H9 (cell line): ENCODE results near the gene PARVB. TPM values are rescaled to one million over a fixed set of nuclear protein-coding genes. Genes with fewer than 3 reads are reported as not detected.

Source experiments
- DNase-seq: peaks from one replicate; pipeline ENCODE4 v3.0.0-alpha.2; 2017
- H2AFZ ChIP-seq: one replicate; pipeline ENCODE4 v1.6.1; 2013; ENCODE audit warnings: mild to moderate bottlenecking, low read length, control low read depth, moderate library complexity
- H2AK5ac ChIP-seq: 2 replicates; pipeline ENCODE4 v1.6.1; 2013; ENCODE audit warnings: low read length, control low read depth, mixed read lengths; ENCODE audit not compliant: insufficient read length
- H2BK120ac ChIP-seq: one replicate; pipeline ENCODE4 v1.6.1; 2013; ENCODE audit warnings: low read depth, mild to moderate bottlenecking, low read length, control low read depth, inconsistent platforms; ENCODE audit not compliant: poor library complexity, severe bottlenecking
- H2BK12ac ChIP-seq: 2 replicates; pipeline ENCODE4 v1.6.1; 2013; ENCODE audit warnings: low read length, control low read depth, mixed read lengths, low read depth; ENCODE audit not compliant: insufficient read length
- H2BK15ac ChIP-seq: 2 replicates; pipeline ENCODE4 v1.6.1; 2013; ENCODE audit warnings: low read depth, low read length, control low read depth
- H2BK20ac ChIP-seq: one replicate; pipeline ENCODE4 v1.6.1; 2013; ENCODE audit warnings: low read depth, mild to moderate bottlenecking, low read length, control low read depth, inconsistent platforms; ENCODE audit not compliant: poor library complexity, severe bottlenecking
- H2BK5ac ChIP-seq: 2 replicates; pipeline ENCODE4 v1.6.1; 2013; ENCODE audit warnings: low read length, control low read depth, mixed read lengths; ENCODE audit not compliant: insufficient read length
- H3K14ac ChIP-seq: 2 replicates; pipeline ENCODE4 v1.6.1; 2013; ENCODE audit warnings: low read length, control low read depth; ENCODE audit not compliant: insufficient read depth
- H3K18ac ChIP-seq: 2 replicates; pipeline ENCODE4 v1.6.1; 2013; ENCODE audit warnings: low read depth, mild to moderate bottlenecking, mixed read lengths, low read length, control low read depth; ENCODE audit not compliant: insufficient read length
- H3K23ac ChIP-seq: 2 replicates; pipeline ENCODE4 v1.6.1; 2013; ENCODE audit warnings: low read length, control low read depth, mixed read lengths, low read depth; ENCODE audit not compliant: insufficient read length
- H3K23me2 ChIP-seq: 2 replicates; pipeline ENCODE4 v1.6.1; 2013; ENCODE audit warnings: low read depth, mild to moderate bottlenecking, mixed read lengths, low read length, control low read depth; ENCODE audit not compliant: insufficient read length, poor library complexity, severe bottlenecking
- H3K27ac ChIP-seq: 2 replicates; pipeline ENCODE4 v1.5.1; 2013; ENCODE audit warnings: low read length, control low read depth, mixed read lengths, low read depth; ENCODE audit not compliant: insufficient read length
- H3K27me3 ChIP-seq: 2 replicates; pipeline ENCODE4 v1.6.1; 2013; ENCODE audit warnings: low read length, control low read depth, inconsistent platforms; ENCODE audit not compliant: insufficient read depth
- H3K4ac ChIP-seq: 2 replicates; pipeline ENCODE4 v1.6.1; 2013; ENCODE audit warnings: low read depth, mild to moderate bottlenecking, control low read depth, inconsistent platforms, low read length, moderate library complexity
- H3K4me1 ChIP-seq: 2 replicates; pipeline ENCODE4 v1.6.1; 2013; ENCODE audit warnings: low read length, control low read depth, inconsistent platforms; ENCODE audit not compliant: insufficient read depth
- H3K4me2 ChIP-seq: 2 replicates; pipeline ENCODE4 v1.6.1; 2013; ENCODE audit warnings: low read length, control low read depth, mixed read lengths; ENCODE audit not compliant: insufficient read length, insufficient read depth
- H3K56ac ChIP-seq: 2 replicates; pipeline ENCODE4 v1.6.1; 2013; ENCODE audit warnings: low read depth, mild to moderate bottlenecking, mixed read lengths, low read length, control low read depth; ENCODE audit not compliant: insufficient read length
- H3K79me1 ChIP-seq: 2 replicates; pipeline ENCODE4 v1.6.1; 2013; ENCODE audit warnings: low read depth, mild to moderate bottlenecking, moderate library complexity, low read length, control low read depth, inconsistent platforms; ENCODE audit not compliant: insufficient read depth, poor library complexity, severe bottlenecking
- H3K79me2 ChIP-seq: 2 replicates; pipeline ENCODE4 v1.6.1; 2013; ENCODE audit warnings: low read length, control low read depth, inconsistent platforms; ENCODE audit not compliant: insufficient read depth
- H3K9ac ChIP-seq: 2 replicates; pipeline ENCODE4 v1.6.1; 2013; ENCODE audit warnings: low read length, control low read depth, mixed read lengths; ENCODE audit not compliant: insufficient read length; ENCODE audit errors: extremely low read depth
- H3K9me3 ChIP-seq: one replicate; pipeline ENCODE4 v1.6.1; 2013; ENCODE audit warnings: low read depth, low read length, inconsistent platforms; ENCODE audit not compliant: control insufficient read depth
- H3T11ph ChIP-seq: one replicate; pipeline ENCODE4 v1.6.1; 2013; ENCODE audit warnings: mild to moderate bottlenecking, low read length, control low read depth, inconsistent platforms
- H4K20me1 ChIP-seq: one replicate; pipeline ENCODE4 v1.6.1; 2013; ENCODE audit not compliant: control insufficient read depth, insufficient read length, insufficient read depth
- H4K5ac ChIP-seq: 2 replicates; pipeline ENCODE4 v1.6.1; 2013; ENCODE audit warnings: low read depth, mild to moderate bottlenecking, mixed read lengths, low read length, control low read depth; ENCODE audit not compliant: insufficient read length
- H4K8ac ChIP-seq: replicated peaks from 2 replicates; pipeline ENCODE4 v1.6.1; 2013; ENCODE audit warnings: low read length, control low read depth, mixed read lengths, low read depth; ENCODE audit not compliant: insufficient read length
- H4K91ac ChIP-seq: 2 replicates; pipeline ENCODE4 v1.6.1; 2013; ENCODE audit warnings: low read depth, mild to moderate bottlenecking, moderate library complexity, mixed read lengths, low read length, control low read depth; ENCODE audit not compliant: insufficient read length
- H3K27ac Mint-ChIP-seq, 3 experiments: 2 replicates in 2 of 3; 3 replicates in 1 of 3; pipeline ENCODE4 v1.8.0; 2020 to 2021; ENCODE audit warnings: mixed read lengths in 3 of 3, mild to moderate bottlenecking in 1 of 3, moderate library complexity in 1 of 3
- H3K27me3 Mint-ChIP-seq: 2 replicates; pipeline ENCODE4 v1.8.0; 2021; ENCODE audit warnings: low read depth, mild to moderate bottlenecking, moderate library complexity, mixed read lengths
- H3K36me3 Mint-ChIP-seq, 3 experiments: 2 replicates in 2 of 3; 3 replicates in 1 of 3; pipeline ENCODE4 v1.8.0; 2020 to 2021; ENCODE audit warnings: low read depth in 3 of 3, mixed read lengths in 3 of 3; ENCODE audit not compliant: insufficient read depth in 1 of 3
- H3K4me1 Mint-ChIP-seq, 2 experiments: 2 replicates each; pipeline ENCODE4 v1.8.0; 2020; ENCODE audit warnings: mixed read lengths in 2 of 2
- H3K4me3 Mint-ChIP-seq, 2 experiments: 2 replicates in 1 of 2; 3 replicates in 1 of 2; pipeline ENCODE4 v1.8.0; 2020 to 2021; ENCODE audit warnings: mild to moderate bottlenecking in 2 of 2, mixed read lengths in 2 of 2, moderate library complexity in 1 of 2
- H3K9me3 Mint-ChIP-seq, 2 experiments: 2 replicates in 1 of 2; 3 replicates in 1 of 2; pipeline ENCODE4 v1.8.0; 2020; ENCODE audit warnings: mild to moderate bottlenecking in 2 of 2, mixed read lengths in 2 of 2, moderate library complexity in 1 of 2
- CTCF ChIP-seq: fragments of 200-600 bp; sonication (generic); conservative IDR thresholded peaks from 3 replicates; pipeline ENCODE4 v1.8.0; 2021; ENCODE audit warnings: antibody characterized with exemption, mild to moderate bottlenecking
- WGBS: extraction: QIAGEN DNeasy Blood & Tissue Kit; methylation state at CpG from one replicate; pipeline ENCODE4 v1.1.7; 2013; ENCODE audit warnings: missing lambda C conversion rate, low lambda C conversion rate, mixed read lengths; ENCODE audit not compliant: insufficient read length; ENCODE audit errors: extremely low coverage; 5-methylcytosine and 5-hydroxymethylcytosine counted together
- long read RNA-seq: library from polyadenylated mRNA; unstranded; transcript quantifications from one replicate; pipeline ENCODE4 v2.0.0, GENCODE V29; 2020
- total RNA-seq: library from RNA; stranded (reverse); gene quantifications from 2 replicates; pipeline ENCODE4 v1.2.1, GENCODE V29; 2021

PARVB gene
- 15.6 and 17.2 TPM in 2 replicates for total RNA-seq
- long read RNA-seq, full-length matches to known transcripts = 18 of 22 reads
- long read RNA-seq, partial matches to known transcripts = 0 of 22 reads
- long read RNA-seq, other reads (novel, unspliced or antisense) = 4 of 22 reads

GRCh38 chr22:44024288-44024921, at the start of gene PARVB:
Gene PARVB (plus strand): TSS chr22:44024302. CDS start chr22:44024340, 38 bp downstream.
- no peak for DNase-seq
- Histone ChIP-seq H2AK5ac (no peak within 1 kb of the TSS), H3K27me3 (no peaks in the 10 kb centered on the region), H3K56ac (no peak within 1 kb of the TSS), H3K23me2 (peaks cover 8% of the 10 kb centered on the region), H2BK20ac (no peak within 1 kb of the TSS), H3K9ac (no peak within 1 kb of the TSS), H4K20me1 (no peaks in the 10 kb centered on the region), H3K9me3 (no peaks in the 10 kb centered on the region), H3K14ac (peak within 1 kb of the TSS; percentile 97), H2BK5ac (no peak within 1 kb of the TSS), H4K8ac (no peak within 1 kb of the TSS), H3K79me2 (no peaks in the 10 kb centered on the region), H3K4ac (no peak within 1 kb of the TSS), H3K27ac (no peak within 1 kb of the TSS), H2BK12ac (no peak within 1 kb of the TSS), H3K23ac (no peak within 1 kb of the TSS), H4K91ac (no peak within 1 kb of the TSS), H4K5ac (no peak within 1 kb of the TSS), H2AFZ (no peak within 1 kb of the TSS), H3K4me2 (peak within 1 kb of the TSS; percentile 51), H3T11ph (no peak within 1 kb of the TSS), H3K79me1 (no peaks in the 10 kb centered on the region), H3K4me1 (no peaks in the 10 kb centered on the region; the same call in 1 of the 2 replicates), H3K18ac (peak within 1 kb of the TSS; percentile 96), H2BK120ac (no peak within 1 kb of the TSS), H2BK15ac (no peak within 1 kb of the TSS)
- TF ChIP-seq CTCF = no peak
- Mint-ChIP-seq H3K9me3 (no peaks in the 10 kb centered on the region; a peak in 1 of 5 replicates), H3K4me3 (peak within 1 kb of the TSS; percentile 72 to 80), H3K4me1 (peaks cover 24 to 32% of the 10 kb centered on the region in 2 experiments), H3K27me3 (peaks cover 12% of the 10 kb centered on the region), H3K36me3 (no peaks in the 10 kb centered on the region), H3K27ac (no peak within 1 kb of the TSS)
- WGBS = no CpG with 5 or more reads among the region's 83 CpGs
